Esophagus muscularis mucosa (tissue), 4 donors: ENCODE measurements around the gene RTP5. TPM values are rescaled to one million over a fixed set of nuclear protein-coding genes. Genes with fewer than 3 reads are reported as not detected.

Source experiments
- DNase-seq: peaks from one replicate; pipeline ENCODE4 v3.0.0-alpha.2; 2017; ENCODE audit errors: extremely low spot score
- H3K27ac ChIP-seq, 4 donors: fragments of 200-600 bp; sonication (generic); replicated peaks in 1 of 4; 1 replicate in 3 of 4; 2 replicates in 1 of 4; pipeline ENCODE4 v1.5.1; 2016 to 2019; ENCODE audit warnings: mild to moderate bottlenecking in 1 of 4
- H3K27me3 ChIP-seq, 4 donors: fragments of 200-600 bp; sonication (generic); one replicate each; pipeline versions ENCODE4 v1.5.1 to v1.6.0; 2016 to 2019
- H3K36me3 ChIP-seq, 4 donors: fragments of 200-600 bp; sonication (generic); one replicate each; pipeline ENCODE4 v1.5.1; 2016 to 2019
- H3K4me1 ChIP-seq, 4 donors: fragments of 200-600 bp; sonication (generic); one replicate each; pipeline ENCODE4 v1.5.1; 2016 to 2019
- H3K4me3 ChIP-seq, 4 donors: fragments of 200-600 bp; sonication (generic); 1 replicate in 2 of 4; 2 replicates in 2 of 4; pipeline ENCODE4 v1.5.1; 2016 to 2019; ENCODE audit warnings: mild to moderate bottlenecking in 4 of 4, moderate library complexity in 1 of 4
- H3K9me3 ChIP-seq, 4 donors: fragments of 200-600 bp; sonication (generic); 1 replicate in 3 of 4; 2 replicates in 1 of 4; pipeline ENCODE4 v1.5.1; 2016 to 2019
- EP300 ChIP-seq: sonication (generic); formaldehyde crosslinking; IDR thresholded peaks from one replicate; pipeline ENCODE4 v1.6.1; 2017; ENCODE audit warnings: antibody characterized with exemption
- POLR2A ChIP-seq: fragments of 450-650 bp; IDR thresholded peaks from one replicate; pipeline ENCODE4 v1.6.1; 2017; ENCODE audit warnings: antibody characterized with exemption, moderate library complexity, mild to moderate bottlenecking, low read depth
- POLR2AphosphoS5 ChIP-seq, 2 donors: sonication (generic); formaldehyde crosslinking; IDR thresholded peaks; one replicate each; pipeline ENCODE4 v1.6.1; 2017; ENCODE audit warnings: antibody characterized with exemption in 2 of 2
- WGBS: methylation state at CpG from one replicate; pipeline ENCODE4 v1.1.5; 2018; 5-methylcytosine and 5-hydroxymethylcytosine counted together
- intact Hi-C: fragments of 100-400 bp; cut with DNase I; formaldehyde crosslinking; loops from one replicate; pipeline ENCODE4 v1.15.1; 2023
- total RNA-seq, 4 donors: library from RNA; depleted of rRNA; stranded (reverse); fragments of >200 nt; gene quantifications; one replicate each; pipeline versions ENCODE4 v1.1.0 to v1.2.1, GENCODE V29; 2016
- TF ChIP-seq, protein P1 (sequence below), 3 experiments: fragments of 200-600 bp in 2 of 3; fragments of 450-650 bp in 1 of 3; sonication (generic) in 2 of 3; IDR thresholded peaks; one replicate each; pipeline ENCODE4 v1.5.1; 2017 to 2019; ENCODE audit warnings: antibody characterized with exemption in 3 of 3, mild to moderate bottlenecking in 2 of 3, moderate library complexity in 1 of 3

Gene RTP5
- total RNA-seq, 4 donors from 2014 or later, result 0.17 TPM; not detected in 3

DNA sequence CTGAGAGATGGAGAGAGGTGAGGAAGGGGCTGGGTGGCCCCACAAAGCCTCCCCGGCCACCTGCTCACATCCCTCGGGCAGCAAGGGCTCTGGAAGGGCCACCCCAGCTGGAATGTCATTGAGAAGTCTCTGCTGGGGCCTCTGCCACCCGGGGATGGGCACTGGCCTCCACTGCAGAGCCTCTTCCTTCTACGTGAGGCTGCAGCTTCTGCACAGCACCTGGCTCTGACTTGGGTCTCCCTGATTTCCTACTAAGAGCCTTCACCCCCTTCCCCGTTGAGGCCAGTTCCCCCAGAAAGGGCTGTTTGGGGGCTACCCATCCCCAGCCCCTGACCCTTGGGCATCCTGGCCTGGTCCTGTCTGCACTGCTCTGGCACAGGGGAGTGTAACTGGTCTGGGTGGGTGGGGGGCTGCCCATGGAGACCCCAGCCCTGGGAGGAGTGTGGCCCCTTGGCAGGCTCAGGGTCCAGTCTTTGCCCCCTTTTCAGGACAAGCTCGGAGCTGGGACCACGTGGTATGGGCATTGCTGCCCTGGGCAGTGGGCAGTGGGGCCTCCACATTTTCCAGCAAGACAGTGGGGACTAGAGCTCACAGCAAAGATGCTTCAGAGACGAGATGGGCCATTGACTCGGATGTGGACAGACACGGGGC, 16.4 kb upstream of the RTP5 start:
- 87% methylated on average over 9 of the region's 10 CpGs for WGBS
- DNase-seq, result no peak
- intact Hi-C loops, result no loop called here
- TF ChIP-seq EP300 (no peak), POLR2AphosphoS5 (IDR thresholded peaks at IDR 0.05) (no peak), POLR2A (no peak)
- TF ChIP-seq, protein P1, sequence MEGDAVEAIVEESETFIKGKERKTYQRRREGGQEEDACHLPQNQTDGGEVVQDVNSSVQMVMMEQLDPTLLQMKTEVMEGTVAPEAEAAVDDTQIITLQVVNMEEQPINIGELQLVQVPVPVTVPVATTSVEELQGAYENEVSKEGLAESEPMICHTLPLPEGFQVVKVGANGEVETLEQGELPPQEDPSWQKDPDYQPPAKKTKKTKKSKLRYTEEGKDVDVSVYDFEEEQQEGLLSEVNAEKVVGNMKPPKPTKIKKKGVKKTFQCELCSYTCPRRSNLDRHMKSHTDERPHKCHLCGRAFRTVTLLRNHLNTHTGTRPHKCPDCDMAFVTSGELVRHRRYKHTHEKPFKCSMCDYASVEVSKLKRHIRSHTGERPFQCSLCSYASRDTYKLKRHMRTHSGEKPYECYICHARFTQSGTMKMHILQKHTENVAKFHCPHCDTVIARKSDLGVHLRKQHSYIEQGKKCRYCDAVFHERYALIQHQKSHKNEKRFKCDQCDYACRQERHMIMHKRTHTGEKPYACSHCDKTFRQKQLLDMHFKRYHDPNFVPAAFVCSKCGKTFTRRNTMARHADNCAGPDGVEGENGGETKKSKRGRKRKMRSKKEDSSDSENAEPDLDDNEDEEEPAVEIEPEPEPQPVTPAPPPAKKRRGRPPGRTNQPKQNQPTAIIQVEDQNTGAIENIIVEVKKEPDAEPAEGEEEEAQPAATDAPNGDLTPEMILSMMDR (IDR thresholded peaks at IDR 0.05), result no peak
- Histone ChIP-seq H3K9me3 (no peaks in the 10 kb centered on the region), H3K27me3 (no peaks in the 10 kb centered on the region), H3K4me1 (peaks cover 0 to 16% (median 6%) of the 10 kb centered on the region in 4 donors), H3K4me3 (no peak overlapping the region), H3K36me3 (no peaks in the 10 kb centered on the region), H3K27ac (no peak overlapping the region)

DNA sequence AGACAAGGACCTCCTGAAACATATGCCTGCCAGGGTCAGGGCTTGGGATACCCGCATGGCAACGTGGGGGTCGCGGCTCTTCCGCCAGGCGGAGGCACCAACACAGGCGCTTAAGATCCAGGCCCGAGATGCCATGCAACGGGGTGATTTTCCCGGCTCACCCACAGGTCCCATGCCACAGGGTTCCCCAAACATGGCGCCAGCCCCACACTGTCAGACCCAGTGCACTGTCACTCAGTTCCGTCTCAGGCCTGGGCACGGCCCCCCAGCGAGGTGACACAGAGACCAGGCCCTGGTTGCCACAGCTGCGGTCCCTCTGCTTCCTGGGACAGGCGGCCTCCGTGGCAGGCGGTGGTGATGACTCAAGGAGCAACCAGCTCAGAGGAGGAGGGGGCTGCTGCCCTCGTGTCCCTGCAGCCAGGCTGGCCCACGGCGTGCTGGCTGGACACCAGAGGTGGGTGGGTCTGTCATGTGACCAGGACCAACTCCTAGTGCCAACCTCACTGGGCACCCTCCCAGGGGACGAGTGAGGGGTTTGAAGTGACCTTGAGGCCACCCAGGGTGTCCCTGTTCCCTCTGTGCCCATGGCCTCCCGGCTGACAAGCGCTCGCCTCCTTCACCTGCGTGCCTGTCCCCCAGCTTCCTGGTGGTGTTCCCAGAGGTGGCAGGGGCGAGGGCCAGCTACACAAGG, 15.7 kb upstream of the RTP5 start:
- intact Hi-C loops, result no loop called here
- peaks cover 0 to 3% (median 0%) of the 10 kb centered on the region in 4 donors for H3K27me3 ChIP-seq
- no peaks in the 10 kb centered on the region for H3K36me3 ChIP-seq
- no peak overlapping the region for H3K4me3 ChIP-seq
- DNase-seq, result no peak
- H3K4me1 ChIP-seq, result peaks cover 2 to 19% (median 9%) of the 10 kb centered on the region in 4 donors
- H3K9me3 ChIP-seq, result no peaks in the 10 kb centered on the region
- WGBS, result 93% methylated on average over 11 of the region's 27 CpGs
- no peak for TF ChIP-seq POLR2A
- TF ChIP-seq, protein P1 (IDR thresholded peaks at IDR 0.05), result no peak
- no peak for TF ChIP-seq EP300
- TF ChIP-seq POLR2AphosphoS5 (IDR thresholded peaks at IDR 0.05), result no peak
- no peak overlapping the region for H3K27ac ChIP-seq

DNA sequence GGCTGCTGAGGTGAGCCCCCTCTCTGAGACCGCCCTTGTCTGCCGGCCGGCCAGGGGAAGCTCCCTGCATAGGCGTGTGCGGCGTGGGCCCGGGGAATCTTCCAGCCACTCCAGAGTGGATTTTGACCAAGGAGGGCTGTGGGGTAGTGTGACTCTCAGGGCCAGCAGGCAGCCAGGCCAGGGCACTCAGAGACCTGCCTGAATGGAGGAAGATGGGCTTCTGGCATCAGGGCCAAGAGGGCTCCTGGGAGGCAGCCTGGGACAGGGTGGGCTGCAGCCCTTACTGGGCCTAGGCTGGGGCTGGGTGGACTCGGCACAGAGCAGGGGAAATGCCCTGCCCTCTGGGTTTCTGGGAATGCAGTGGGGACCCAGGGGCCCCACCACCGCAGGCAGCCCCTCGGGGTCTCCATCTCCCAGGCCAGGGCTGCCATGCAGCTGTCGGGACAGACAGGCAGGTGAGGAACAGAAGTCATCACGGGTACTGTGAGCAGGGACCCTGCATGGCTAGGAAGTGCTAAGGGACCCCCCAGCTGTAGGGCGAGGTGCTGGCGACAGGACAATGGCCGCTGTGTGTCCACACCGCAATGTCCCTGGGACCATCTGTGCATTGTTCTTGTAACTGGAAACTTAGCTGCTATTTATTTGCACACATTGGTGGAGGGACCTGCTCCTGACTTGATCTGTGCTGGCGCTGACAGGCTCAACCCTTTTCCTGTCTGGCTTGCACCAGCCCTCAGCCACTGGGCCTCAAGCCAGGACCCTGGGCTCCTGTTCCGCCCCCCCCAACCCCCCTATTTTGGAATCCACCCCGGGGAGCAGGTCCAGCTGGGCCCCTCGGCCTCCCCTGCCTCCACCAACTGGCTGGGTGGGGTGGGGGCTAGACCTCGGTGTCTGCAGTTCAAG, 14.9 kb upstream of the RTP5 start:
- peaks cover 10 to 27% (median 17%) of the 10 kb centered on the region in 4 donors for H3K4me1 ChIP-seq
- WGBS, result 84% methylated on average over 12 of the region's 21 CpGs
- no peaks in the 10 kb centered on the region for H3K9me3 ChIP-seq
- no peak for DNase-seq
- H3K27me3 ChIP-seq, result peaks cover 0 to 7% (median 0%) of the 10 kb centered on the region in 4 donors
- no peak overlapping the region for H3K4me3 ChIP-seq
- intact Hi-C loops, result no loop called here
- no peak overlapping the region for H3K27ac ChIP-seq
- H3K36me3 ChIP-seq, result no peaks in the 10 kb centered on the region
- TF ChIP-seq, protein P1 (IDR thresholded peaks at IDR 0.05), result no peak
- TF ChIP-seq EP300 (no peak), POLR2AphosphoS5 (IDR thresholded peaks at IDR 0.05) (no peak), POLR2A (no peak)

DNA sequence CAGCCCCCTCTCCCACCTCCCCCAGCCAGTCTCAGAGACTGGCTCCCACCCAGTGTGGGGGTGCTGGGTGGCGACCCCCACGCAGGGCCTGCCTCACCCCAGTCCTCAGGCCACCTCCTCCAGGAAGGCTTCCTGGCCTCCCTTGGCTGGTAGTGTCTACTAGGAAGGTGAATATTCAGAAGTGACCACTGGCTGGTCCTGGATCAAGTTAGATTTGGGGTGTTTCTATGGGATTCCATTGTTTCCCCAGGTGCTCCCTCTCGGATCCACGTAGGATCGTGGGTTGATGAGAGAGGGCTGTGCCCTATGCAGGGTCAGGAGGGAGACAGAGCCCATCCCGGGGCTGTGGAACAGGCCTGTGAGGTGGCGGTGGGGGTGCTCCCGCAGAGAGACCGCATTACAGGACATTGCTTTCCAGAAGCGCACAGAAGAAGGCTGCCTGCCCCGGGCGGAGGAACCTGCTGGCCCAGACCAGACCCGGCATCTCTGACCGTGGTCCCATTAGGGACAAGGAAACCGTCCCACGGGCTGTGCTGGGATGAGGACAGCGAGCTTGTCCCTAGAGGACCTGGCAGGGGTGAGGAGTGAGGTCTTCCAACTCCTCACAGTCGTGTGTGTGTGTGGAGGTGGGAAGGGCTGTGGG, 14.2 kb upstream of the RTP5 start:
- Histone ChIP-seq H3K4me3 (no peak overlapping the region), H3K27ac (no peak overlapping the region), H3K4me1 (peaks cover 18 to 32% (median 24%) of the 10 kb centered on the region in 4 donors), H3K36me3 (no peaks in the 10 kb centered on the region), H3K9me3 (no peaks in the 10 kb centered on the region), H3K27me3 (peaks cover 0 to 7% (median 0%) of the 10 kb centered on the region in 4 donors)
- TF ChIP-seq POLR2A (no peak), POLR2AphosphoS5 (IDR thresholded peaks at IDR 0.05) (no peak), EP300 (no peak)
- TF ChIP-seq, protein P1 (IDR thresholded peaks at IDR 0.05), result no peak
- WGBS, result 79% methylated on average over 11 of the region's 18 CpGs
- intact Hi-C loops, result no loop called here
- DNase-seq, result no peak
